Measurements from ENCODE around the gene UCP2. TPM values are rescaled to one million over a fixed set of nuclear protein-coding genes. Genes with fewer than 3 reads are reported as not detected.

UCP2 gene
- total RNA-seq, 1 donor from 2014 or later, result 103 TPM

- Mint-ChIP-seq H3K36me3 (ENCODE audit: insufficient read depth) (peaks cover 9% of the 10 kb centered on the region), H3K27ac (peak overlapping the region; percentile 28), H3K9me3 (ENCODE audit: low read depth) (no peaks in the 10 kb centered on the region), H3K27me3 (no peaks in the 10 kb centered on the region), H3K4me3 (ENCODE audit: low read depth) (no peak overlapping the region), H3K4me1 (ENCODE audit: low read depth) (peaks cover 9% of the 10 kb centered on the region)
- no peak for DNase-seq (ENCODE audit: low spot score, unreplicated experiment)
- TF ChIP-seq CTCF (IDR thresholded peaks at IDR 0.05; ENCODE audit: unreplicated experiment), result no peak
Measured at GRCh38 chr11:74019104-74019738, 36.6 kb upstream of the UCP2 start.

- Mint-ChIP-seq H3K4me3 (ENCODE audit: low read depth) (no peak overlapping the region), H3K4me1 (ENCODE audit: low read depth) (peaks cover 4% of the 10 kb centered on the region), H3K36me3 (ENCODE audit: insufficient read depth) (peaks cover 5% of the 10 kb centered on the region), H3K9me3 (ENCODE audit: low read depth) (no peaks in the 10 kb centered on the region), H3K27ac (no peak overlapping the region), H3K27me3 (no peaks in the 10 kb centered on the region)
- no peak for DNase-seq (ENCODE audit: low spot score, unreplicated experiment)
- no peak for TF ChIP-seq CTCF (IDR thresholded peaks at IDR 0.05; ENCODE audit: unreplicated experiment)
Measured at GRCh38 chr11:74018331-74019005, 35.8 kb upstream of the UCP2 start.

GRCh38 chr11:74017631-74018030 lies 35.0 kb upstream of the UCP2 start:
- no peaks in the 10 kb centered on the region for H3K9me3 Mint-ChIP-seq (ENCODE audit: low read depth)
- H3K27me3 Mint-ChIP-seq, result no peaks in the 10 kb centered on the region
- peaks cover 5% of the 10 kb centered on the region for H3K36me3 Mint-ChIP-seq (ENCODE audit: insufficient read depth)
- no peak overlapping the region for H3K27ac Mint-ChIP-seq
- no peak overlapping the region for H3K4me3 Mint-ChIP-seq (ENCODE audit: low read depth)
- H3K4me1 Mint-ChIP-seq (ENCODE audit: low read depth), result peaks cover 4% of the 10 kb centered on the region
- DNase-seq (ENCODE audit: low spot score, unreplicated experiment), result no peak
- TF ChIP-seq CTCF (IDR thresholded peaks at IDR 0.05; ENCODE audit: unreplicated experiment), result no peak

- DNase-seq (ENCODE audit: low spot score, unreplicated experiment), result no peak
- H3K4me3 Mint-ChIP-seq (ENCODE audit: low read depth), result no peak overlapping the region
- no peak overlapping the region for H3K27ac Mint-ChIP-seq
- no peaks in the 10 kb centered on the region for H3K9me3 Mint-ChIP-seq (ENCODE audit: low read depth)
- no peaks in the 10 kb centered on the region for H3K27me3 Mint-ChIP-seq
- peaks cover 6% of the 10 kb centered on the region for H3K4me1 Mint-ChIP-seq (ENCODE audit: low read depth)
- H3K36me3 Mint-ChIP-seq (ENCODE audit: insufficient read depth), result peaks cover 9% of the 10 kb centered on the region
- no peak for TF ChIP-seq CTCF (IDR thresholded peaks at IDR 0.05; ENCODE audit: unreplicated experiment)
Measured at GRCh38 chr11:74015919-74016684, 33.5 kb upstream of the UCP2 start.

- H3K4me3 Mint-ChIP-seq (ENCODE audit: low read depth), result no peak overlapping the region
- H3K27me3 Mint-ChIP-seq, result no peaks in the 10 kb centered on the region
- DNase-seq (ENCODE audit: low spot score, unreplicated experiment), result no peak
- no peak for TF ChIP-seq CTCF (IDR thresholded peaks at IDR 0.05; ENCODE audit: unreplicated experiment)
- no peaks in the 10 kb centered on the region for H3K9me3 Mint-ChIP-seq (ENCODE audit: low read depth)
- peaks cover 13% of the 10 kb centered on the region for H3K36me3 Mint-ChIP-seq (ENCODE audit: insufficient read depth)
- no peak overlapping the region for H3K27ac Mint-ChIP-seq
- H3K4me1 Mint-ChIP-seq (ENCODE audit: low read depth), result peaks cover 15% of the 10 kb centered on the region
Measured at GRCh38 chr11:74014880-74015279, 32.2 kb upstream of the UCP2 start.

Data from progenitor cell of endocrine pancreas (in vitro differentiated cells).